OCI-LY1 (cell line): ENCODE data around the gene DUSP5.

Source experiments
- H2AFZ ChIP-seq: fragments of 200-600 bp; sonication (generic), shearing (Covaris generic); 2 replicates; pipeline ENCODE4 v1.6.0; 2014; ENCODE audit warnings: antibody characterized with exemption, mild to moderate bottlenecking, low read length
- H3F3A ChIP-seq: fragments of 200-600 bp; sonication (generic), shearing (Covaris generic); 2 replicates; pipeline ENCODE4 v1.6.0; 2014; ENCODE audit warnings: mild to moderate bottlenecking, antibody characterized with exemption, low read length, moderate library complexity; ENCODE audit not compliant: insufficient read depth
- H3K27ac ChIP-seq: fragments of 200-600 bp; sonication (generic); 2 replicates; pipeline ENCODE4 v1.5.1; 2014; ENCODE audit warnings: low read length, mixed run types, mild to moderate bottlenecking, low read depth; ENCODE audit not compliant: poor library complexity, severe bottlenecking
- H3K27me3 ChIP-seq: fragments of 200-600 bp; sonication (generic); 2 replicates; pipeline ENCODE4 v1.6.0; 2014; ENCODE audit warnings: antibody characterized with exemption, mild to moderate bottlenecking, low read length, moderate library complexity; ENCODE audit not compliant: insufficient read depth
- H3K36me3 ChIP-seq: fragments of 200-600 bp; sonication (generic); 2 replicates; pipeline ENCODE4 v1.6.1; 2014; ENCODE audit warnings: mild to moderate bottlenecking, antibody characterized with exemption, low read length, moderate library complexity, mixed read lengths; ENCODE audit not compliant: insufficient read depth
- H3K4me1 ChIP-seq: fragments of 200-600 bp; sonication (generic); 2 replicates; pipeline ENCODE4 v1.5.1; 2014; ENCODE audit warnings: mild to moderate bottlenecking, low read length, moderate library complexity; ENCODE audit not compliant: insufficient read depth, severe bottlenecking
- H3K4me2 ChIP-seq: fragments of 200-600 bp; sonication (generic), shearing (Covaris generic); 2 replicates; pipeline ENCODE4 v1.6.1; 2014; ENCODE audit warnings: low read length
- H3K4me3 ChIP-seq: fragments of 200-600 bp; sonication (generic); 2 replicates; pipeline ENCODE4 v1.5.1; 2014; ENCODE audit warnings: low read length, low read depth, mild to moderate bottlenecking, mixed read lengths; ENCODE audit not compliant: poor library complexity, severe bottlenecking
- H3K79me2 ChIP-seq: fragments of 200-600 bp; shearing (Covaris generic); 2 replicates; pipeline ENCODE4 v1.6.1; 2016; ENCODE audit warnings: mixed run types, low read length, mixed read lengths; ENCODE audit not compliant: insufficient read depth
- H3K9ac ChIP-seq: fragments of 200-600 bp; sonication (generic), shearing (Covaris generic); 2 replicates; pipeline ENCODE4 v1.6.1; 2014; ENCODE audit warnings: mild to moderate bottlenecking, low read length, mixed read lengths
- H3K9me2 ChIP-seq: fragments of 200-600 bp; sonication (generic), shearing (Covaris generic); 2 replicates; pipeline ENCODE4 v1.6.1; 2014; ENCODE audit warnings: low read depth, mild to moderate bottlenecking, low read length, mixed read lengths
- H3K9me3 ChIP-seq: fragments of 200-600 bp; shearing (Covaris generic); 2 replicates; pipeline ENCODE4 v1.6.1; 2014; ENCODE audit warnings: low read length, mixed read lengths
- H4K20me1 ChIP-seq: fragments of 200-600 bp; sonication (generic), shearing (Covaris generic); 2 replicates; pipeline ENCODE4 v1.6.0; 2016; ENCODE audit warnings: mild to moderate bottlenecking, low read length; ENCODE audit not compliant: insufficient read depth
- CTCF ChIP-seq: fragments of 200-600 bp; sonication (generic), shearing (Covaris generic); IDR thresholded peaks from 2 replicates; pipeline ENCODE4 v1.5.1; 2017; ENCODE audit warnings: mild to moderate bottlenecking, antibody characterized with exemption, low read length, moderate library complexity, mixed read lengths
- EZH2 ChIP-seq: fragments of 200-600 bp; sonication (generic), shearing (Covaris generic); IDR thresholded peaks from 2 replicates; pipeline ENCODE4 v1.8.0; 2017; ENCODE audit warnings: borderline replicate concordance, mixed run types, mild to moderate bottlenecking, antibody characterized with exemption, low read length, moderate library complexity, mixed read lengths

Gene DUSP5

GRCh38 chr10:110503528-110504110 is 5.9 kb downstream of the DUSP5 start:
- no peak overlapping the region for H3K9ac ChIP-seq
- no peaks in the 10 kb centered on the region for H4K20me1 ChIP-seq
- no peaks in the 10 kb centered on the region for H3K79me2 ChIP-seq
- H3K4me3 ChIP-seq, result no peak overlapping the region
- no peaks in the 10 kb centered on the region for H3K9me2 ChIP-seq
- no peak for TF ChIP-seq CTCF
- peaks cover 47% of the 10 kb centered on the region for H3K36me3 ChIP-seq
- no peaks in the 10 kb centered on the region for H3K9me3 ChIP-seq
- no peak overlapping the region for H3K4me2 ChIP-seq
- peaks cover 10% of the 10 kb centered on the region; the same call in 1 of the 2 replicates for H3K27me3 ChIP-seq
- no peak overlapping the region for H3K27ac ChIP-seq
- no peaks in the 10 kb centered on the region for H3F3A ChIP-seq
- H3K4me1 ChIP-seq, result peaks cover 34% of the 10 kb centered on the region
- H2AFZ ChIP-seq, result no peak overlapping the region

GRCh38 chr10:110504111-110504735 is 6.5 kb downstream of the DUSP5 start:
- no peak overlapping the region for H3K9ac ChIP-seq
- no peaks in the 10 kb centered on the region for H3F3A ChIP-seq
- no peak overlapping the region for H3K27ac ChIP-seq
- peaks cover 28% of the 10 kb centered on the region for H3K4me1 ChIP-seq
- H3K9me3 ChIP-seq, result no peaks in the 10 kb centered on the region
- no peaks in the 10 kb centered on the region for H3K9me2 ChIP-seq
- peaks cover 47% of the 10 kb centered on the region for H3K36me3 ChIP-seq
- no peaks in the 10 kb centered on the region for H3K79me2 ChIP-seq
- H3K4me2 ChIP-seq, result no peak overlapping the region
- H2AFZ ChIP-seq, result no peak overlapping the region
- H3K27me3 ChIP-seq, result 0 out of 2 replicates have a peak, but pooled peaks cover 5% of the 10 kb centered on the region
- no peaks in the 10 kb centered on the region for H4K20me1 ChIP-seq
- H3K4me3 ChIP-seq, result no peak overlapping the region
- TF ChIP-seq CTCF, result no peak
- no peak for TF ChIP-seq EZH2

DNA sequence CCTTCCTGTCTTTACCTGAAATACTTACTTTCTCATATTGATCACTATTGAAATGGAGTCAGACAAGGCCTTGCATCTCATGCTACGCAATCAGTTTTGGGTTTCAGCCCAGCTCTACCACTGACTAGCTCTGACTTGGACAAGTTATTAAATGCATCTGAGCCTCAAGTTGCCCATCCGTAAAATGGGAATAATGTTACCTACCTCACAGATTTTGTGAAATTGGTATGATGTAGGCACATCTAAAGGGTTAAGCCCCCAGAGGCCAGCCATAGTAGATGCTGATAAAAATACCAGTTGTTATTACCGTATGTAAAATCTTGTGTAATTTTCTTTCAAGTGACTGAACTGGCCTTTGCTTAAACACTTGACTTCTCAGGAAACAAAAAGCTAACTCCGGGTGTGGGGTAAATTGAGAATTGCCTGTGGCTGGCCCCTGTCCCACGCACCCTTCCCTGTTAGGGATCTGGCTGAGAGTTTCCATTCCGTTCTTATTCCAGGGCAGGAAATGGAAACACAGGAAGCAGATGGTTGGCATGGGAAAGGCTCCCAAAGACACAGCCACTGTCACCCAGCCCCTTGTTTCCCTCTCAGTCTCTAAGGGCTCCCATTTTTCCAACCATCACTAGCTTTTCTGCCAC is 7.5 kb downstream of the DUSP5 start:
- Histone ChIP-seq H3K4me3 (no peak overlapping the region), H3K27me3 (0 out of 2 replicates have a peak, but pooled peaks cover 5% of the 10 kb centered on the region), H3K4me2 (no peak overlapping the region), H3K9me2 (no peaks in the 10 kb centered on the region), H3K9me3 (no peaks in the 10 kb centered on the region), H3F3A (no peaks in the 10 kb centered on the region), H2AFZ (no peak overlapping the region), H3K36me3 (peaks cover 55% of the 10 kb centered on the region), H4K20me1 (no peaks in the 10 kb centered on the region), H3K4me1 (peaks cover 18% of the 10 kb centered on the region), H3K27ac (no peak overlapping the region), H3K79me2 (no peaks in the 10 kb centered on the region), H3K9ac (no peak overlapping the region)
- no peak for TF ChIP-seq EZH2
- no peak for TF ChIP-seq CTCF
